NCI-H146 (cell line): ENCODE results near the gene FRYL.
"Not testable (repeated sequence)": the region's sequence is repeated elsewhere in the genome, so short reads cannot be mapped to it uniquely, and the experiment has no call there.

ENCODE experiments used
- DNase-seq: peaks from one replicate; lab custom pipeline; 2025; lab: John Stamatoyannopoulos, UW

FRYL gene

DNA sequence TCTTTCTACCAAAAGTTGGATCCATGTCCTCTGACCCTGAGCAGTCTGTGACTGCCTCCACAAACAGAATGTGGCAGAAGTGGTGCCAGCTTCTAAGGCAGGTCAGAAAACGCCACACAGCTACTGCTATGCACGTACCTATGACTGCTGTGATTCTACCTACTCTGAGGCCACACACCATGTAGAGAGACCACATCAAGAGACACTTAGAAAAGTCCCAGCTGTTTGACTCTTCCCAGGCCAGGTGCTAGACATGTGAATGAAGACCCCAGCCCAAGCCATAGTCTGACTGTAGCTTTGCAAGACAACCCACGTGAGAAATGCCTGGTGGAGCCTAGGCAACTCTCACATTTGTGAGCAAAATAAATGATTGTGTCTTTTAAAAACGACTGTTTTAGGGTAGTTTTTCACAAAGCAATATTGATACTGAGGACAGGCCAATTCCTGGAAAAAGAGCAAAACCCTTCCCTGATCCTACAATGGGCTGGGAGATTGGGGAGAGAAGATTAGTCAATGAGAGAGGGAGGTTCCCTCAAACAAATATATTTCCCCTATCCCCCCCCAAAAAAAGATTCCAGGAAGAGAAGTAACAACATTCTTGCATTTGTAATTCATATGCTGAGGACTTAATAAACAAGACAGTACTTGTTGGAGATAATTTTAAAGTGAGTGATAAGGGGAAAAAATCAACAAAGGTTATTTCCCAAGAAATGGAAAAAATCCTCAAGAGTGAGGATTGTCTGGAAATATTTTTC, 33.3 kb downstream of the FRYL start:
- no peak for DNase-seq

DNA sequence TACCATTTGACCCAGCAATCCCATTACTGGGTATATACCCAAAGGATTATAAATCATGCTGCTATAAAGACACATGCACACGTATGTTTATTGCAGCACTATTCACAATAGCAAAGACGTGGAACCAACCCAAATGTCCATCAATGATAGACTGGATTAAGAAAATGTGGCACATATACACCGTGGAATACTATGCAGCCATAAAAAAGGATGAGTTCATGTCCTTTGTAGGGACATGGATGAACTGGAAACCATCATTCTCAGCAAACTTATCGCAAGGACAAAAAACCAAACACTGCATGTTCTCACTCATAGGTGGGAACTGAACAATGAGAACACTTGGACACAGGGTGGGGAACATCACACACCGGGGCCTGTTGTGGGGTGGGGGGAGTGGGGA, 34.9 kb downstream of the FRYL start:
- DNase-seq: not testable (repeated sequence)

DNA sequence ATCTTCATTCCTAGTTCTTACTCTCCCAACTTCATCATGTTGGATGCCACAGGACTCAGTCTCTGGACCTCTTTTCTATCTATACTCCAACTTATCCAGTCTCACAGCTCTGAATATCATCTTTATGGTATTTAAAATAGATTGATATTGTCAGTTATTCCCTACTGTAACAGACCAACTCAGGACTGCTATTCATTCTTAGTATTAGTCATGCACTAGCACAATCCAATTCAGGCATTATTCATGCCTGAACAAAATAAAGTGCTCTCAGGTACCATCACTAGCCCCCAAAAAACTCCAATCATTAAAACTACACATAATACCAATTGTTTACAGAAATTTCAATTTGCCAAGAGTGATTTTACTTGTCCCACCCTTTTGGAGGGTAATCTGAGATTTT, 37.7 kb downstream of the FRYL start:
- no peak for DNase-seq

DNA sequence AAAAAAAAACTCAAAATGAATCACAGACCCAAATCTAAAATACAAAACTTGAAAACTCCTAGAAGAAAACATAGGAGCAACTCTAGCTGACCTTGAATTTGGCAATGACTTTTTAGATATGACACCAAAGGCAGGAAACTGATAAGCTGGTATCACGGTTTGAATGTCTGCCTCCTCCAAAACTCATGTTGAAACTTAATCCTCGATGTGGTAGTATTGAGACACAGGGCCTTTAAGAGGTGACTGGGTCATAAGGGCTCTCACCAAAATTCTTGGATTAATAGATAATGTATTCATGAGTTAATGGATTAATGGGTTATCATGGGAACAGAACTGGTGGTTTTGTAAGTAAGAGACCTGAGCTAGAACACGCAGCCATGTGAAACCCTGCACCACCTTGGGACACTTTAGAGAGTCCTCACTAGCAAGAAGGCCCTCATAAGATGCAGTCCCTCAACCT, 40.5 kb downstream of the FRYL start:
- DNase-seq: no peak

DNA sequence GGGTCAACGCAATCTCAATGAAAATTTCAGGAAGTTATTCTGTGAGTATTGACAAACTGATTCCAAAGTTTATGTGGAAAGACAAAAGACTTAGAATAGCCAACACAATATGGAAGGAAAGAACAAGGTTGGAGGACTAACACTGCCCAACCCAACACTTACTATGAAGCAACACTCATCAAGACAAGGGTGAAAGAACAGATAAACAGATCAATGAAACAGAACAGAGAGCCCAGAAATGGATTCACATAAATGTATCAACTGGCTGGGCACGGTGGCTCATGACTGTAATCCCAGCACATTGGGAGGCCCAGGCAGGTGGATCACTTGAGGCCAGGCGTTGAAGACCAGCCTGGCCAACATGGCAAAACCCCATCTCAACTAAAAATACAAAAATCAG, 41.2 kb downstream of the FRYL start:
- DNase-seq: no peak

DNA sequence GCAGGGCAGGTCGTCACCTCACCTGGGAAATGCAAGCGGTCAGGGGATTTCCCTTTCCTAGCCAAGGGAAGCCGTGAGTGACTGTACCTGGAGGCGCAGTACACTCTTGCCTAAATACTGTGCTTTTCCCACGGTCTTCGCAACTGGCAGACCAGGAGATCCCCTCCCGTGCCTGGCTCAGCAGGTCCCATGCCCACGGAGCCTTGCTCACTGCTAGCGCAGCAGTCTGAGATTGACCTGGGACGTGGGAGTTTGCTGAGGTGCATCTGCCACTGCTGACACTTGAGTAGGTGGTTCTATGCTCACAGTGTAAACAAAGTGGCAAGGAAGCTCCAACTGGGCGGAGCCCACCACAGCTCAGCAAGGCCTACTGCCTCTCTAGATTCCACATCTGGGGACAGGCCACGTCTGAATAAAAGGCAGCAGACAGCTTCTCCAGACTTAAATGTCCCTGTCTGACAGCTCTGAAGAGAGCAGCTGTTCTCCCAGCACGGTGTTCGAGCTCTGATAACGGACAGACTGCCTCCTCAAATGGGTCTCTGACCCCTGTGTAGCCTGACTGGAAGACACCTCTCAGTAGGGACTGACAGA, 51.1 kb downstream of the FRYL start:
- DNase-seq: not testable (repeated sequence)

DNA sequence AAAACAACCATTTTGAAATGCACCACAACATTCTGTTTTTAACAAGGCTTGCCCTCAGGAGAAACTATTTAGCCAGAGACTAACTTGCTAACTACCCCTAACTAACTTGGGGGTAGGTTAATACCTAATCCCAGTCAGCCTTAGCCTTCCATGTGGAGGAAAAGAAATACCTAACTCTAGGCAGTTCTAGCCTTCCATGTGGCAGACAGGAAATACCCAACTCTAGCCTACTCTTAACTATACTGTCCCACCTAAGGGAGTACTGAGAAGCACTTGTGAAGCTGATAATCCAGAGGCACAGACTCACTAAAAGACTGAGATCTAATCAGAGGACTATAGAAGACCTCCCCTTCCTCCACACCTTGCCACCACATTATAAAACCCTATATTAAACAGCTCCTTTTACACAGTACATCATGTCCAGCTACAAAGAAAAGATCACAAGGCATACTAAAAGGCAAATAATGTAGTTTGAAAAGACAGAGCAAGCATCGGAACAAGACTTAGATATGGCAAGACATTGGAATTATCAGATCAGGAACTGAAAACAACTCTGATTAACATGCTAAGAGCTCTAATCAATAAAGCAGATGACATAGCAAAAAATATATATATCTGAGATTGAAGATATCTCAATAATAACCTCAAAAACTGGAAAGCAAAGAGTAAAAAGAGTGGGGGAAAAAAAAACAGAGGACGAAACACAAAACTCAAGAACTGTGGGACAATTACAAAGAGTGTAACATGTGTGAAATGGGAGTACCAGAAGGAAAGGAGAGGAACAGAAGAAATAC, 52.2 kb downstream of the FRYL start:
- no peak for DNase-seq

DNA sequence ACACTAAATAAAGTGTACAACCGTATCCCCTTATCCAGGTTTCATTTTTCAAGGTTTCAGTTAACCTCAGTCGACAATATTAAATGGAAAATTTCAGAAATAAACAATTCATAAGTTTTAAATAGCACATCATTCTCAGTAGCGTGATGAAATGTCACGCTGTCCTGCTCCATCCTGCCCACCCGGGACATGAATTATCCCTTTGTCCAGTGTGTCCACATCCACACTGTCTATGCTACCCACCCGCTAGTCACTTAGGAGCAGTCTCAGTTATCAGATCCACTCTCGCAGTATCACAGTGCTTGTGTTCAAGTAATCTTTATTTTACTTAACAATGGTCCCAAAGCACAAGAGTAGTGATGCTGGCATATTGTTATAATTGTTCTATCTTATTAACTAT, 54.7 kb downstream of the FRYL start:
- no peak for DNase-seq

DNA sequence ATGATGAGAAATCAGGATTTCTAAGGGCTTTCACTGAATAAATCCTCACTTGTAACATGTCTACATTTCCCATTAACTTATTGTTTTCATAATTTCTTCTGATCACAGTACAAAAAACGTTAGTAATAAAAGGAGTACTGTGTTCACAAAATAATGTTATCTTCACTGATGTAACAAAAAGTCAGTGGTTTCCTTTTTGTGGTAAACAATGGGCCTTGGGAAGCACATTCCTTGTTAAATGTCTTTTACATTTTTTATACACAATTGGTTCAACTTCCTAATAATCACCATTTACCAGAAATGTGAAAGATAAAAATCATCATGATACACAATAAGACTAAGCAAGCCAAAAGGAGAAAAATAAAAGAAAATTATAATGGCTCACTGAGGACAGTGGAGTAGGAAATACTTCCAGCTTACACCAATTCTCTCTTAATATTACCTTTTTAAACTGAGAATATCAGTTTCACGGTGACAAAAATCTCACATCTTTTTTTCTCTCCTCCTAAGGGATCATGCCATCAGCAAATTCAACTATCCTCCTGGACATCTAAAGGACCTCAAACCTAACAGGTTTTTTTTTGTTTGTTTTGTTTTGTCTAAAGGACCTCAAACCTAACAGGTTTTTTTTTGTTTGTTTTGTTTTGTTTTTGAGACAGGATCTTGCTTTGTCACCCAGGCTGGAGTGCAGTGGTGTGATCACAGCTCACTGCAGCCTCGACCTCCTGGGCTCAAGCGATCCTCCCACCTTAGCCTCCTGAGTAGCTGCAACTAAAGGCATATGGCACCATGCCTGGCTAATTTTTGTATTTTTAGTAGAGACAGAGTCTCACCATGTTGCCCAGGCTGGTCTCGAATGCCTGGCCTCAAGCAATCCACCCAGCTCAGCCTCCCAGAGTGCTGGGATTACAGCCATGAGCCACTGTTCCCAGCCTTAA, 57.3 kb downstream of the FRYL start:
- DNase-seq: no peak

DNA sequence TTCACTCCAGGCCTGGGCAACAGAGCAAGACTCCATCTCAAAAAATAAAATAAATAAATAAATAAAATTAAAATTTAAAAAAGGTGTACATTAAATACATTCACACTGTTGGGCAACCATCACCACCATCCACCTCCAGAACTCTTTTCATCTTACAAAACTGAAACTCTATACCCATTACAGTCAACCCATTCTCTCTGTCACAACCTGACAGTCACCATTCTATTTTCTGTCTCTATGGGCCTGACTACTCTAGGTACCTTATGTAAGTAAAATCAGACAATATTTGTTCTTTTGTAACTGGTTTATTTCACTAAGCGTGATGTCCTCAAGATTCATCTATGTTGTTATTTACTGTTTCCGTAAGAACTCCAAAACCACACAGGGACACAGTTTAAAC, 59.6 kb downstream of the FRYL start:
- no peak for DNase-seq

DNA sequence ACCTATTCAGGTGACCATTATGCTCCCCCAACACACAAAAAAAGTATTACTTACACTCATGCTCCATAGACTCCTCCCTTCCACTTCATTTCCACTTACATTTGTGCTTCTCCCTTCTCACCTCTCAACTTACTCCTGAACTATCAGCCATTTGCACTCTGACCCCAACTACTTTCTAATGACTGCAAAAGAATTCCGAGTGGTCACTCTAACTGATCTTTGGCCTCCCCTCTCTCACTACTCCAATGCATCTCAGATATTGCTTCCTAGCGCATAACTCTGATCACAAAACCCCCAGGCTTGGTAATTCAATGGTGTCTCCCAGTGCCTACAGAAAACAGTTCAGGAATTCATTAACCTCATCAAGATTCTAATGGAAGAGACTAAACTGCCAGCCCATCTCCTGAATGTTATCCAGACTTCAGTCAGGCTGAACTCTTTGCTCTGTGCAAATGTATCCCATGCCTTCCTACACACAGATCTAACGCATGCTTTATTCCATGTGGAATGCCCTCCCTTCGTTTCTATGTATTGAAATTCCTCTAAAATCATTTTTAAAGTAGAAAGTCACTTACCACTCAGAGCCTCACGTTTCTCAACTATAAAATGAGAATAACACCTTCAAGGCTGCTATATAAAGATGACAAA, 61.1 kb downstream of the FRYL start:
- no peak for DNase-seq

DNA sequence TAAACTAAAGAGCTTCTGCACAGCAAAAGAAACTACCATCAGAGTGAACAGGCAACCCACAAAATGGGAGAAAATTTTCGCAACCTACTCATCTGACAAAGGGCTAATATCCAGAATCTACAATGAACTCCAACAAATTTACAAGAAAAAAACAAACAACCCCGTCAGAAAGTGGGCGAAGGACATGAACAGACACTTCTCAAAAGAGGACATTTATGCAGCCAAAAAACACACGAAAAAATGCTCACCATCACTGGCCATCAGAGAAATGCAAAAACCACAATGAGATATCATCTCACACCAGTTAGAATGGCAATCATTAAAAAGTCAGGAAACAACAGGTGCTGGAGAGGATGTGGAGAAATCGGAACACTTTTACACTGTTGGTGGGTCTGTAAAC, 63.8 kb downstream of the FRYL start:
- not testable (repeated sequence) for DNase-seq

DNA sequence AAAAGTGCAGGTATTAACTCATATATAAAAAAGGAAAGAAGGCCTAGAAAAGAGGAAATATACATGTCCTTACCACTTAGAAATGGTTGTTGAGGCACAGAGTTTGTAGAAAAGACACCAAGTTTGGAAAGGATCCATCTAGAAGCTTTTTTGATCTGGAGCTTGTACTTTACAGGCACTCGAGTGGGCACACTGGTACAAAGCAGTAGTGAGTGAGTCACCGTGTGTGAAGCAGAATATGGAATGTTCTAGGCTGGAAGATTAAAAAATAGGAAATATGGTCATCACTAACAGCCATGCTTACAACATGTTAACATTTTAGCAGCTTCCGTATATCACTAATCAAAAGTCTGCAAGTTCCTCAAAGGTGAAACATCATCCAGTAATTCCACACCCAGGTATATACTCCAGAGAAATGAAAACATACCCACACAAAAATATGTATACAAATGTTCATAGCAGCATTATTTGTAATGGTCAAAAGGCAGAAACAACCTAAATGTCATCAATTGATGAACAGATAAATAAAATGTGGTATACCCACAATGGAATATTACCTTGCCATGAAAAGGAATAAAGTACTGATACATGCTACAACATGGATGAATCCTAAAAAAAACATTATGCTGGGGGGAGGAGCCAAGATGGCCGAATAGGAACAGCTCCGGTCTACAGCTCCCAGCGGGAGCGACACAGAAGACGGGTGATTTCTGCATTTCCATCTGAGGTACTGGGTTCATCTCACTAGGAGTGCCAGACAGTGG, 69.5 kb downstream of the FRYL start:
- no peak for DNase-seq

DNA sequence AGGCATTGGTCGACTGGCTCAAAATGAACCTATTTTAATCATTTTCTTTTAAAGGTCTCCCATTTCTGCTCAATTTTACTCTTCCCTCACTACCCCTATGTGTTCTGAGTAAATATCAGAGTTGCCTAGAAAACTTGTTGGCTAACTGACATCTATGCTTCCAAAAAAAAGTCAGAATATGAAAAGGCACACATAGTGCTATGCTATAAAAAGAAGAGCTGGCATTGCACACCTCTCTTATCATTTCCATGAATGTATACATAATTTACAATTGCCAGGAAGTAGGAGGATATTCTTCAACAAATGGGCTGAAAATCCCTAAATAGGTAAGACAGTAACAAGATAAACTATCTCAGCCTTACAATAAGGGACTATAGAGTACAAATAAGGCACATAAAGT, 70.2 kb downstream of the FRYL start:
- no peak for DNase-seq

DNA sequence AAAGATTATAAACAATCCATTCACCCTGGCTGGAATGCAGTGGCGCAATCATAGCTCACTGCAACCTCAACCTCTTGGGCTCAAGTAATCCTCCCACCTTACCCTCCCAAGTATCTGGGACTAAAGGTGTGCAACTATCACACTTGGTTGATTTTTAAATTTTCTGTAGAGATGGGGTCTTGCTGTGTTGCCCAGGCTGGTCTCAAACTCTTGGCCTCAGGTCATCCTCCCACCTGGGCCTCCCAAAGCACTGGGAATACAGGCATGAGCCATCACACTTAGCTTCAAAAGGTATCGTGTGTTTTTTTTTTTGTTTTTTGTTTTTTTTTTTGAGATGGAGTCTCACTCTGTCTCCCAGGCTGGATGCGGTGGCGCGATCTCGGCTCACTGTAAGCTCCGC, 71.5 kb downstream of the FRYL start:
- DNase-seq: no peak

DNA sequence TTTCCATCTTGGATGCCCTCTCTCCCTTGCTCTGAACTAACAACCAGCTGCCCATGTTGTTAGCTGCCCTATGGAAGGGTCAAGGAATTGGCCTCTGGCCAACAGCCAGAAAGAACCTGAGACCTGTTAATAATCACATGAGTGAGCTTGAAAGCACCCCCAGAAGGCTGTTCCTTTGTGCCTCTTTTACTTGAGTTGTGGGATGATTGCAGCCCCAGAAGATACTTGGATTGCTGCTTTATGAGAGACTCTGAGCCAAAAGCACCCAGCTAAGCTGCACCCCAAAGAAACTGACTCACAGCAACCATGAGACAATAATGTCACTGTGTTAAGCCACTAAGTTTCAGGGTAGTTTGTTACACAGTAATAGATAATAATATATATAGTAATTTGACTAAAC, 73.3 kb downstream of the FRYL start:
- DNase-seq: peak; percentile 51

DNA sequence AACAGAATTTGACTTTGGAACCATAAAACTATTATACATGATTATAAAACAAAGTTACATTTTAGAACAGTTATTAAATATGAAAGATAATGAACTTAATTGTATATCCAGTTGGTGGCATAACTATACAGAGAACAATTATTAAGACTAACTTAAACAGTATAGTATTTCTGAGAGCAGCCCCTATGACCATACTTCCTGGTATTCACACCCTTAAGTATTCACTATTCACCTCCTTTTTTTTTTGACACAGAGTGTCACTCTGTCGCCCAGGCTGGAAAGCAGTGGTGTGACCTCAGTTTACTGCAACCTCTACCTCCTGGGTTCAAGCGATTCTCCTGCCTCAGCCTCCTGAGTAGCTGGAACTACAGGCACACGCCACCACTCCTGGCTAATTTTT, 74.5 kb downstream of the FRYL start:
- no peak for DNase-seq

DNA sequence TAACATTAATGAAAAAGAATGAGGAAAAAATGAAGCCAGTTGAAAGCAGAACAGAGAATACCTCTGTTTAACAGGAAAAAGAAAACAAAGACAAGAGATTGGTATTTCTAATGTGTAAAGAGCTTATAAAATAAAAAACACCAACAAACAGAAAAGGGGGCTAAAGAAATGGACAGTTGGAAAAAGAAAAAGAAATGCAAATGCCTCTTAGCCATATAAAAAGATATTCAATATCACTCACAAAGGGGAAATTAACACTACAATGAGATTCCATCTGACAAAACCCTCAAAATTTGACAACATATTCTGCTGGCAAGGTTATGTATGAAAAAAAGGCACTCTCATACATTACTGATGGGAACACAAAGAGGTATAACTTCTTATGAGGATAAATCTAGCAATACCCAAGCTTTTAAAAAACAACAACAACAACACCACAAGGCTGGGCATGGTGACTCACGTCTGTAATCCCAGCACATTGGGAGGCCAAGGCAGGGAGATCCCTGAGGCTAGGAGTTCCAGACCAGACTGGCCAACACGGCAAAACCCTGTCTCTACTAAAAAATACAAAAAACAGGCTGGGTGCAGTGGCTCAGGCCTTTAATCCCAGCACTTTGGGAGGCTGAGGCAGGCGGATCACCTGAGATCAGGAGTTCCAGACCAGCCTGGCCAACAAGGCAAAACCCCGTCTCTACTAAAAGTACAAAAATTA, 75.8 kb downstream of the FRYL start:
- DNase-seq: no peak

DNA sequence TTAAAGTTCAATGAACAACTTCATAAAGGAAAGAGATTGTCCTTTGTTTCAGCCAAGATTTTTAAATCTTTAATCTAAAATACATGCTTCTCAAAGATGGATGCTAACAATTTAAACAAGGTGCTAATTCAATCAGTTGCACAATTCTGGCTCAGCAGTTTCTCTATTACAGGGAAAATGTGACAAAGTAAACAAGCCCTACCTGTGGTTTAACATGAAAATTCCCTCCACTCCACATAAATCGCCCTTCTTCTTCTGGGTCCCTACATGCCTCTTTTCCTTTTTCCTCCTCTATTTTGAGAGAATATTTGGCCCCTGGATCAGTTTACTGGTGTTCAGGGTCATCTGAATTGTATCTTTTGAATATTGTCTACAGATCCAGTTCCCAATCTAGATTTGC, 80.6 kb downstream of the FRYL start:
- no peak for DNase-seq
